ENCODE results near the gene ENDOD1. TPM values are rescaled to one million over a fixed set of nuclear protein-coding genes. Genes with fewer than 3 reads are reported as not detected.

Gene ENDOD1
- total RNA-seq, 1 donor from 2014 or later: 32.2 TPM

DNA sequence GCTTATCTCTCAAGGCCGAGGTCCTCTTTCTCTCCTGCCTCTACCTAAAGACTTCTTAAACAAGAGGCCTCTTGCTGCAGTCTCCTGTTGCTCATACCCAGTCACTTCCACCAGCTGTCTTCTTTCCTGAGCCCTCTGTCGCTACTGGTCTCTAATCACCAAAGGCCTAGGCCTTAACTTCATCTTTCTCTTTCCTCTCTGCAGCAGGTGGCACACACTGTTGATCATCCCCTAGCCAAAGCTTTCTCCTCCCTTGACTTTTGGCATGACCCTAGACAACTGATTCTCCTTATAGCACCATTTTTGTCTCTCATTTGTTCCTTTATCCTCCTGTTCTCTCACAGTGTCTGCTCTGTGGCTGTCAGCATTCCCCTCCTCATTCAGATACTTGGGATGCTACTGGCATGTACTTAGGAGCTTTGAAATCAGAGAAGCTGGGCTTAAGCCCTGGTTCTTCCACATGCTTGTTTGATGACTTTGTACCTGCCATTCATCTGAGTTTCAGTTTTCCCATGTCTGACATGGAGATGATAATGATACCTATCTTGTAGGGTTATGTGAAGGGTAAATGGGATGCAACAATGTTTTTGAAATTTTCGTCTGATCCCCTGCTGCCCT lies 22.4 kb downstream of the ENDOD1 start:
- peaks cover 13% of the 10 kb centered on the region for H3K4me1 ChIP-seq
- no peaks in the 10 kb centered on the region for H3K9me3 ChIP-seq
- ATAC-seq (no peak), DNase-seq (no peak)
- H3K4me3 ChIP-seq: no peak overlapping the region
- no peaks in the 10 kb centered on the region for H3K27me3 ChIP-seq
- no peak overlapping the region for H3K27ac ChIP-seq
- H3K36me3 ChIP-seq: no peaks in the 10 kb centered on the region
- no peak for TF ChIP-seq CTCF (IDR thresholded peaks at IDR 0.05)
- intact Hi-C loops (cut with DNase I): no loop called here

- TF ChIP-seq CTCF (IDR thresholded peaks at IDR 0.05): no peak
- Histone ChIP-seq H3K27me3 (no peaks in the 10 kb centered on the region), H3K36me3 (no peaks in the 10 kb centered on the region), H3K4me1 (no peaks in the 10 kb centered on the region), H3K9me3 (no peaks in the 10 kb centered on the region), H3K4me3 (no peak overlapping the region), H3K27ac (no peak overlapping the region)
- ATAC-seq (no peak), DNase-seq (no peak)
- intact Hi-C loops (cut with DNase I): no loop called here
These were observed 26.0 kb downstream of the ENDOD1 start for GRCh38 chr11:95115597-95115996.

DNA sequence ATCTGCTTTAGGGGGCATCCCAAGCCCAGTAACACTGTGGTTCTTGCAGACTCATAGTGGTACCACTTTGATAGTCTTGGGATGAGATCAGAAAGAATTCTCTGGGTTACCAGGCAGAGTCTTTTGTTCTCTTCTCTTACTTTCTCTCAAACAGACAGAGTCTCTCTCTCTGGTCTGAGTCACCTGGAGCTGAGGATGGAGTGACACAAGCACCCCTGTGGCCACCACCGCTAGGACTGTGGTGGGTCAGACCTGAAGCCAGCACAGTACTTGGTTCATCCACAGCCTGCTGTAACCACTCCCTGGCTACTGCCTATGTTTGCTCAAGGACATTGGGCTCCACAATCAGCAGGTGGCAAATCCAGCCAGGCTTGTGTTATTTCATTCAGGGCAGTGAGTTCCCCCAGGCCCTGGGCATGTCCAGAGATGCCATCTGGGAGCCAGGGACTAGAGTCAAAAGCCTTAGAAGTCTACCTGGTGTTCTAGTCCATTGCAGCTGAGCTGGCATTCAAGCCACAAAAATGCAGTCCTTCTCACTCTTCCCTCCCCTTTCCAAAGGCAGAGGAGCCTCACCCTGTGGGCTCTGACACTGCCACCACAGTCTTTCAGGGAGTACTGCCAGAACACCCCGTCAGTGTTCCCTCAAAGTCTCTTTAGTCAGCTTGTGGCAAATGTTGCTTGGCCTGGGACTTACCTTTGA lies 29.9 kb downstream of the ENDOD1 start:
- ATAC-seq (no peak), DNase-seq (no peak)
- TF ChIP-seq CTCF (IDR thresholded peaks at IDR 0.05): no peak
- intact Hi-C loops (cut with DNase I): no loop called here
- H3K27me3 ChIP-seq: no peaks in the 10 kb centered on the region
- H3K9me3 ChIP-seq: no peaks in the 10 kb centered on the region
- H3K27ac ChIP-seq: no peak overlapping the region
- no peaks in the 10 kb centered on the region for H3K4me1 ChIP-seq
- H3K4me3 ChIP-seq: no peak overlapping the region
- H3K36me3 ChIP-seq: no peaks in the 10 kb centered on the region

- no peak for TF ChIP-seq CTCF (IDR thresholded peaks at IDR 0.05)
- no peaks in the 10 kb centered on the region for H3K36me3 ChIP-seq
- H3K4me3 ChIP-seq: no peak overlapping the region
- H3K4me1 ChIP-seq: no peaks in the 10 kb centered on the region
- DNase-seq (no peak), ATAC-seq (no peak)
- no peak overlapping the region for H3K27ac ChIP-seq
- intact Hi-C loops (cut with DNase I): no loop called here
- H3K27me3 ChIP-seq: no peaks in the 10 kb centered on the region
- no peaks in the 10 kb centered on the region for H3K9me3 ChIP-seq
These were observed 32.1 kb downstream of the ENDOD1 start for GRCh38 chr11:95121698-95122097.

GRCh38 chr11:95123556-95123955 lies 33.9 kb downstream of the ENDOD1 start:
- no peak overlapping the region for H3K27ac ChIP-seq
- H3K9me3 ChIP-seq: no peaks in the 10 kb centered on the region
- DNase-seq (no peak), ATAC-seq (no peak)
- TF ChIP-seq CTCF (IDR thresholded peaks at IDR 0.05): no peak
- no peaks in the 10 kb centered on the region for H3K27me3 ChIP-seq
- no peaks in the 10 kb centered on the region for H3K36me3 ChIP-seq
- H3K4me3 ChIP-seq: no peak overlapping the region
- intact Hi-C loops (cut with DNase I): no loop called here
- no peaks in the 10 kb centered on the region for H3K4me1 ChIP-seq

Measured in upper lobe of right lung (tissue), 1 donor.